HFFc6 (cell line): ENCODE data around the gene POSTN. TPM values are rescaled to one million over a fixed set of nuclear protein-coding genes. Genes with fewer than 3 reads are reported as not detected.

Source experiments
- DNase-seq: peaks from one replicate; pipeline ENCODE4 v3.0.0-alpha.2; 2018
- H3K27ac Mint-ChIP-seq: 2 replicates; pipeline ENCODE4 v1.8.0; 2020; ENCODE audit warnings: mild to moderate bottlenecking, mixed read lengths
- H3K27me3 Mint-ChIP-seq: 2 replicates; pipeline ENCODE4 v1.8.0; 2021; ENCODE audit warnings: mild to moderate bottlenecking, moderate library complexity, mixed read lengths; ENCODE audit not compliant: insufficient read depth
- H3K36me3 Mint-ChIP-seq: 2 replicates; pipeline ENCODE4 v1.8.0; 2021; ENCODE audit warnings: low read depth, mixed read lengths
- H3K4me1 Mint-ChIP-seq: 2 replicates; pipeline ENCODE4 v1.8.0; 2020; ENCODE audit warnings: low read depth, mixed read lengths
- H3K4me3 Mint-ChIP-seq: 2 replicates; pipeline ENCODE4 v1.8.0; 2020; ENCODE audit warnings: mild to moderate bottlenecking, moderate library complexity, mixed read lengths
- H3K9me3 Mint-ChIP-seq: 2 replicates; pipeline ENCODE4 v1.8.0; 2020; ENCODE audit warnings: mild to moderate bottlenecking, mixed read lengths
- CTCF ChIP-seq: fragments of 200-600 bp; sonication (generic); IDR thresholded peaks from 2 replicates; pipeline ENCODE4 v1.5.0; 2021; ENCODE audit warnings: antibody characterized with exemption, mild to moderate bottlenecking
- total RNA-seq, 6 experiments: library from RNA; stranded (reverse); fragmentation: NEBNext Ultra II Directional; extraction: Animal tissue kit (Norgen Biotek cat#: 25700); gene quantifications; 2 replicates in 1 of 6; 3 replicates in 5 of 6; pipeline ENCODE4 v1.2.3, GENCODE V29; 2021

The POSTN gene
- total RNA-seq, 6 experiments from 2014 or later: 20.5 to 220 (median 23.5) TPM

GRCh38 chr13:37546087-37546486 lies 52.5 kb downstream of the POSTN start:
- H3K27ac Mint-ChIP-seq: no peak overlapping the region
- no peak for TF ChIP-seq CTCF

GRCh38 chr13:37544995-37545394 lies 53.6 kb downstream of the POSTN start:
- TF ChIP-seq CTCF: no peak
- no peak overlapping the region for H3K4me3 Mint-ChIP-seq
- H3K4me1 Mint-ChIP-seq: peaks cover 10% of the 10 kb centered on the region
- no peak overlapping the region for H3K27ac Mint-ChIP-seq
- H3K27me3 Mint-ChIP-seq: no peaks in the 10 kb centered on the region; the same call in 1 of the 2 replicates
- H3K9me3 Mint-ChIP-seq: peaks cover 15% of the 10 kb centered on the region
- no peak for DNase-seq
- peaks cover 8% of the 10 kb centered on the region for H3K36me3 Mint-ChIP-seq

More at GRCh38 chr13:37546087-37546486, 52.5 kb downstream of the POSTN start:
- H3K27me3 Mint-ChIP-seq: no peaks in the 10 kb centered on the region; the same call in 1 of the 2 replicates
- peaks cover 8% of the 10 kb centered on the region for H3K36me3 Mint-ChIP-seq
- H3K9me3 Mint-ChIP-seq: peaks cover 15% of the 10 kb centered on the region
- H3K4me1 Mint-ChIP-seq: no peaks in the 10 kb centered on the region
- no peak overlapping the region for H3K4me3 Mint-ChIP-seq
- DNase-seq: no peak

GRCh38 chr13:37539976-37540605 lies 58.5 kb downstream of the POSTN start:
- Mint-ChIP-seq H3K27me3 (no peaks in the 10 kb centered on the region), H3K36me3 (no peaks in the 10 kb centered on the region), H3K4me1 (peaks cover 21% of the 10 kb centered on the region), H3K9me3 (no peaks in the 10 kb centered on the region), H3K27ac (peak overlapping the region; percentile 69), H3K4me3 (peak overlapping the region; percentile 52)
- DNase-seq: peak; percentile 50
- TF ChIP-seq CTCF: no peak

GRCh38 chr13:37539170-37539569 lies 59.4 kb downstream of the POSTN start:
- no peaks in the 10 kb centered on the region for H3K36me3 Mint-ChIP-seq
- H3K27me3 Mint-ChIP-seq: no peaks in the 10 kb centered on the region
- DNase-seq: no peak
- no peak overlapping the region for H3K27ac Mint-ChIP-seq
- no peak for TF ChIP-seq CTCF
- no peaks in the 10 kb centered on the region for H3K9me3 Mint-ChIP-seq
- H3K4me1 Mint-ChIP-seq: peaks cover 29% of the 10 kb centered on the region
- no peak overlapping the region for H3K4me3 Mint-ChIP-seq

- Mint-ChIP-seq H3K27ac (no peak overlapping the region), H3K27me3 (no peaks in the 10 kb centered on the region), H3K4me3 (no peak overlapping the region), H3K9me3 (peaks cover 25% of the 10 kb centered on the region), H3K4me1 (peaks cover 34% of the 10 kb centered on the region), H3K36me3 (peaks cover 18% of the 10 kb centered on the region)
- DNase-seq: no peak
- TF ChIP-seq CTCF: no peak
These were observed 63.1 kb downstream of the POSTN start for GRCh38 chr13:37535501-37535900.
